Retinal pigment epithelial cell (primary cell): ENCODE measurements around the gene TMEM200A.

Experiments
- DNase-seq: peaks from one replicate; pipeline ENCODE4 v3.0.0-alpha.2; 2010; ENCODE audit warnings: low read depth
- H3K4me3 ChIP-seq: 2 replicates; pipeline ENCODE4 v1.5.1; 2011; ENCODE audit warnings: mild to moderate bottlenecking, low read length, control low read depth, moderate library complexity
- CTCF ChIP-seq: conservative IDR thresholded peaks from 2 replicates; pipeline ENCODE4 v1.5.1; 2011; ENCODE audit warnings: low read depth, low read length, control low read depth, inconsistent platforms

Gene TMEM200A

DNA sequence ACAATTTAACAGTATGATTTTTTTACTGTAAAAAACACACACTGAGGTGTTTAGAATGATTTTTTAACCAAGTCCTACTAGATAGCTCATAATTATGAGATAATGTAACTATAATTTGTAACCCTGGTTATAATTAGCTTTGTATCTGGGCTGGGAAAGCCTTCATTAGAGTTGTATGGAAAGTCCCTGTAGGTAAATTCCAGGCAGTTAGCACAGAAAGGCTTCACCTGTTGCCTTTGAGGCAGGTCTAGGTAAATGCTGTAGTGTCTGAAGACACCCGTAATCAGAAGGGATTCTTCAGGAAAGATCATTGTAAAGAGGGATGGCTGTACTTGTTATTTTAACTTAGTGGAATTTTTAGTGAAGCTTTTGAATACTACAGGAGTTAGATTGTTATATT lies 1.9 kb downstream of the TMEM200A start:
- no peak for TF ChIP-seq CTCF
- no peak overlapping the region for H3K4me3 ChIP-seq
- DNase-seq = no peak

- TF ChIP-seq CTCF = no peak
- H3K4me3 ChIP-seq = no peak overlapping the region
Measured at GRCh38 chr6:130368576-130368975, 2.8 kb downstream of the TMEM200A start.

DNA sequence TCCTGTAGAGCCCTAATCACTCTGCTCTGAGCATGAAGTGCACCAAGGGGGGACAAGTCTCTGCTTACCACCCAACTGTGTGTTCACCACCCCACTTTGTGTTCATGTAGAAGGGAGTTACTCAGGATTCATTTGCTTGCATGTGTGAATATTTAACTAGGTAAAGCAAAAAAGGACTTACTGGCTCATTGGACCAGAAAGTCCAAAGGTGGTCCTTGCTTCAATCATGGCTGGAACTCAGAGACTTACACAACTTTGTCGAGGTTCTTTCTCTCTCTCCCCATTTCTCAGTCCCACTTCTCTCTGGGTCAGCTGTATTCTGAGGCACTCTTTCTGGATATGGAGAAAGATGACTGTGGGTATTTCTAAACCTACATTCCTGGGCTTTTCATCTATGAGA lies 4.0 kb downstream of the TMEM200A start:
- H3K4me3 ChIP-seq = no peak overlapping the region
- DNase-seq = no peak
- TF ChIP-seq CTCF = no peak

More at GRCh38 chr6:130368576-130368975, 2.8 kb downstream of the TMEM200A start:
- no peak for DNase-seq

- H3K4me3 ChIP-seq = no peak overlapping the region
- no peak for TF ChIP-seq CTCF
- DNase-seq = no peak
Measured at GRCh38 chr6:130371921-130372420, 6.2 kb downstream of the TMEM200A start.

DNA sequence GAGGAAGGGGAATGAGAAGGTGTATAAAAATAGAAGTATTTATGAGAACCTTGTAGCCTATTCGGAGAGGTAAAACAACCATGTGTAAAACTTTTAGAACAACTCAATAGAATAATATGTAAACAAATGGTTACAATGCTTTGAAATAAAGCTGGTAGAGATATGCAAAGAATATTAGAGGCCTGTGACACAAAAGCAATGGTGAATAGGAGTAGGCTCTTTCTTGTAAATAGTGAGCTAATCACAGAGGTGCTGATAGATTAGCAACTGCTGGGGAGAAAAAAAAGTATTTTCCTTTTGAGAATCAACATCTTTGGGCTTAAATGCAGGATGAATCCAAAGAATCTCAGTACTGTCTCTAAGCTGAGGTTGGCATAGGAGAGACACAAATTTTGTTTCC lies 7.0 kb downstream of the TMEM200A start:
- no peak for TF ChIP-seq CTCF
- H3K4me3 ChIP-seq = no peak overlapping the region
- DNase-seq = no peak

- TF ChIP-seq CTCF = no peak
- DNase-seq = no peak
- no peak overlapping the region for H3K4me3 ChIP-seq
Measured at GRCh38 chr6:130373992-130374391, 8.2 kb downstream of the TMEM200A start.

- DNase-seq = no peak
- H3K4me3 ChIP-seq = no peak overlapping the region
- TF ChIP-seq CTCF = no peak
Measured at GRCh38 chr6:130376936-130377335, 11.1 kb downstream of the TMEM200A start.
